Central memory CD4-positive, alpha-beta T cell (primary cell): Measurements from ENCODE around the gene MRTO4.
A peak's percentile ranks its signal among the peaks of the same experiment; 100 is the strongest.
"Not testable (repeated sequence)": the region's sequence is repeated elsewhere in the genome, so short reads cannot be mapped to it uniquely, and the experiment has no call there.

Experiments used
- DNase-seq: peaks from one replicate; pipeline ENCODE4 v3.0.0; 2022

MRTO4 gene

GRCh38 chr1:19273106-19273843 is 21.7 kb downstream of the MRTO4 start:
- DNase-seq: no peak

GRCh38 chr1:19273844-19274531 is 22.4 kb downstream of the MRTO4 start:
- DNase-seq: not testable (repeated sequence)

GRCh38 chr1:19274636-19275035 is 23.0 kb downstream of the MRTO4 start:
- no peak for DNase-seq

GRCh38 chr1:19283891-19284290 is 32.3 kb downstream of the MRTO4 start:
- DNase-seq: no peak

GRCh38 chr1:19284881-19285280 is 33.3 kb downstream of the MRTO4 start:
- no peak for DNase-seq

GRCh38 chr1:19285366-19285765 is 33.8 kb downstream of the MRTO4 start:
- DNase-seq: not testable (repeated sequence)

- not testable (repeated sequence) for DNase-seq
These were observed 34.2 kb downstream of the MRTO4 start for GRCh38 chr1:19285807-19286206.

GRCh38 chr1:19287436-19288185 is 36.0 kb downstream of the MRTO4 start:
- DNase-seq: no peak

GRCh38 chr1:19288324-19289241 is 37.0 kb downstream of the MRTO4 start, which contains the start of gene AKR7A3:
TSS of gene AKR7A3 (minus strand) at chr1:19288770. CDS start at chr1:19288709, 61 bp downstream.
- peak; percentile 50 for DNase-seq

- DNase-seq: no peak
These were observed 37.6 kb downstream of the MRTO4 start for GRCh38 chr1:19289244-19289643.

- no peak for DNase-seq
These were observed 43.0 kb downstream of the MRTO4 start for GRCh38 chr1:19294638-19295037.

GRCh38 chr1:19300211-19300610 is 48.6 kb downstream of the MRTO4 start:
- DNase-seq: no peak

GRCh38 chr1:19304081-19304480 is 52.5 kb downstream of the MRTO4 start:
- not testable (repeated sequence) for DNase-seq

- no peak for DNase-seq
These were observed 54.3 kb downstream of the MRTO4 start for GRCh38 chr1:19305880-19306279.

- no peak for DNase-seq
These were observed 55.3 kb downstream of the MRTO4 start for GRCh38 chr1:19306941-19307340.

- DNase-seq: no peak
These were observed 56.3 kb downstream of the MRTO4 start for GRCh38 chr1:19307794-19308508.

- DNase-seq: no peak
These were observed 56.9 kb downstream of the MRTO4 start for GRCh38 chr1:19308509-19308907.

- no peak for DNase-seq
These were observed 57.7 kb downstream of the MRTO4 start for GRCh38 chr1:19309123-19309813.
